Measurements from ENCODE around the gene HTT.

The HTT gene

DNA sequence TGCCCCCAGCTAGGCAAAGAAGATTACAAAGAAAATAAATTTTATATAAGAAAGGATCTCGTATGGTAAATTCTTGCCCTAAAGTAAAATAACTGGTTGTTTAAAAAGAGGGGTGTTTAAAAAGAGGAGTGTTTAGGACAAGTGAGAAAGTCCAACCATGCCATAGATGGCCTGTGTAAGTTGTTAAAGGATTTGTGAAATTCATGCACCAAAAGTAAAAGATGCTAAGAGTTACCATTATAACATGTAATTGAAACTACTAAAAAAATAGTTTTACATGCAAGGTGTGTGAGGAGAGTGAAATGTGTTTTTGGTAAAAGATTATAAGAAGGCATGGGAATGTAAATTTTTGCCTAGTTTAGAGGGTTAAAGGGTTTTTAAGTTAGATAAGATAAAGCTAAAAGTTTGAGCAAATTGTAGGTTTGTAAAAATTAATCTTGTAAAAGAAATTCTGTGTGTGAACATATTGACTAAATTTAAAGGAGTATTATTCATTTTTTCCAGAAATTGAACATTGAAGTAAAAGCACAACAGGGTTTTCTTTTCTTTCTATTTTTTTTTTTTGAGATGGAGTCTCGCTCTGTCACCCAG lies 20.2 kb upstream of the HTT start:
- Histone ChIP-seq H3K79me2 (ENCODE audit: control insufficient read depth, low read length) (no peaks in the 10 kb centered on the region), H4K20me1 (ENCODE audit: control insufficient read depth, insufficient read depth, low read depth, low read length) (no peaks in the 10 kb centered on the region), H3K27ac (ENCODE audit: low read depth, low read length) (no peak overlapping the region), H3K27me3 (ENCODE audit: control insufficient read depth, low read length) (0 out of 2 replicates have a peak, but pooled peaks cover 3% of the 10 kb centered on the region), H3F3A (ENCODE audit: control insufficient read depth, insufficient read depth) (no peaks in the 10 kb centered on the region), H3K4me3 (ENCODE audit: low read length) (no peak overlapping the region), H3K36me3 (ENCODE audit: control insufficient read depth, low read length) (no peaks in the 10 kb centered on the region), H3K4me2 (ENCODE audit: low read length) (no peak overlapping the region), H3K4me1 (ENCODE audit: control insufficient read depth, low read length) (no peaks in the 10 kb centered on the region), H3K9me2 (replicated peaks; ENCODE audit: control insufficient read depth, low read length) (no peaks in the 10 kb centered on the region), H3K9me3 (ENCODE audit: control insufficient read depth, insufficient read depth, low read length) (peaks cover 15% of the 10 kb centered on the region)
- no peak for TF ChIP-seq EZH2phosphoT487 (IDR thresholded peaks at IDR 0.05; ENCODE audit: borderline replicate concordance, low read length)
- TF ChIP-seq, protein P1, sequence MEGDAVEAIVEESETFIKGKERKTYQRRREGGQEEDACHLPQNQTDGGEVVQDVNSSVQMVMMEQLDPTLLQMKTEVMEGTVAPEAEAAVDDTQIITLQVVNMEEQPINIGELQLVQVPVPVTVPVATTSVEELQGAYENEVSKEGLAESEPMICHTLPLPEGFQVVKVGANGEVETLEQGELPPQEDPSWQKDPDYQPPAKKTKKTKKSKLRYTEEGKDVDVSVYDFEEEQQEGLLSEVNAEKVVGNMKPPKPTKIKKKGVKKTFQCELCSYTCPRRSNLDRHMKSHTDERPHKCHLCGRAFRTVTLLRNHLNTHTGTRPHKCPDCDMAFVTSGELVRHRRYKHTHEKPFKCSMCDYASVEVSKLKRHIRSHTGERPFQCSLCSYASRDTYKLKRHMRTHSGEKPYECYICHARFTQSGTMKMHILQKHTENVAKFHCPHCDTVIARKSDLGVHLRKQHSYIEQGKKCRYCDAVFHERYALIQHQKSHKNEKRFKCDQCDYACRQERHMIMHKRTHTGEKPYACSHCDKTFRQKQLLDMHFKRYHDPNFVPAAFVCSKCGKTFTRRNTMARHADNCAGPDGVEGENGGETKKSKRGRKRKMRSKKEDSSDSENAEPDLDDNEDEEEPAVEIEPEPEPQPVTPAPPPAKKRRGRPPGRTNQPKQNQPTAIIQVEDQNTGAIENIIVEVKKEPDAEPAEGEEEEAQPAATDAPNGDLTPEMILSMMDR (IDR thresholded peaks at IDR 0.05; ENCODE audit: low read depth, low read length, poor library complexity, severe bottlenecking) = no peak

DNA sequence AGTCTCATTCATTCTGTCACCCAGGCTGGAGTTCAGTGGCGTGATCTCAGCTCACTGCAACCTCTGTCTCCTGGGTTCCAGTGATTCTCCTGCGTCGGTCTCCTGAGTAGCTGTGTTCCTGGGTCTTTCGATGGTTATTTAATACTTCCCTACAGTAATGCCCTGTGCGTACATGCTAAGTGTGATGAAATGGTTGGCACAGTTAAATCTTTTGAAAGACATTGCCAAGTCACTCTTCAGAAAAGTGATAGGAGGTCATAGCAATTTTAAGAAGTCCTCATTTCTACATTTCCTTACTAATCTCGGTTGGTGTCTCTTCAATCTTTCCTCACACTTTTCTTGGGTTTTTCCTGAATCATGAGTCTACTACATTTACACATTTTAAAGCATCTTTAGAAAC lies 14.5 kb upstream of the HTT start:
- Histone ChIP-seq H3K4me2 (ENCODE audit: low read length) (no peak overlapping the region), H3K4me3 (ENCODE audit: low read length) (no peak overlapping the region), H4K20me1 (ENCODE audit: control insufficient read depth, insufficient read depth, low read depth, low read length) (no peaks in the 10 kb centered on the region), H3F3A (ENCODE audit: control insufficient read depth, insufficient read depth) (no peaks in the 10 kb centered on the region), H3K4me1 (ENCODE audit: control insufficient read depth, low read length) (no peaks in the 10 kb centered on the region), H3K79me2 (ENCODE audit: control insufficient read depth, low read length) (no peaks in the 10 kb centered on the region), H3K9me2 (replicated peaks; ENCODE audit: control insufficient read depth, low read length) (no peaks in the 10 kb centered on the region), H3K27me3 (ENCODE audit: control insufficient read depth, low read length) (no peaks in the 10 kb centered on the region), H3K9me3 (ENCODE audit: control insufficient read depth, insufficient read depth, low read length) (peaks cover 14% of the 10 kb centered on the region), H3K36me3 (ENCODE audit: control insufficient read depth, low read length) (no peaks in the 10 kb centered on the region), H3K27ac (ENCODE audit: low read depth, low read length) (no peak overlapping the region)
- TF ChIP-seq, protein P1 (IDR thresholded peaks at IDR 0.05; ENCODE audit: low read depth, low read length, poor library complexity, severe bottlenecking) = no peak
- TF ChIP-seq EZH2phosphoT487 (IDR thresholded peaks at IDR 0.05; ENCODE audit: borderline replicate concordance, low read length) = no peak

DNA sequence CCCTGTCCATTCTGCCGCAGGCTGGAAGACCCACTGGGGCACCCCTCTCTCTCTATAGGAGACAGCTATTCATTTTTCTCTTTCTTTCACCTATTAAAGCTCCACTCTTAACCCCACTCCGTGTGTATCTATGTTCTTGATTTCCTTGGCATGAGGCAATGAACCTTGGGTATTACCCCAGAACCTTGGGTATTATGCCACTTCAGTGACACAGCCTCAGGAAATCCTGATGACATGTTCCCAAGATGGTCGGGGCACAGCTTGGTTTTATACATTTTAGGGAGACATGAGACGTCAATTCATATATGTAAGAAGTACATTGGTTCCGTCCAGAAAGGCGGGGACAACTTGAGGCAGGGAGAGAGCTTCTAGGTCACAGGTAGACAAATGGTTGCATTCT lies 13.5 kb upstream of the HTT start:
- Histone ChIP-seq H3K79me2 (ENCODE audit: control insufficient read depth, low read length) (no peaks in the 10 kb centered on the region), H3K36me3 (ENCODE audit: control insufficient read depth, low read length) (no peaks in the 10 kb centered on the region), H3K27me3 (ENCODE audit: control insufficient read depth, low read length) (no peaks in the 10 kb centered on the region; the same call in 1 of the 2 replicates), H3K4me3 (ENCODE audit: low read length) (no peak overlapping the region), H3K4me1 (ENCODE audit: control insufficient read depth, low read length) (no peaks in the 10 kb centered on the region), H3K4me2 (ENCODE audit: low read length) (no peak overlapping the region), H3F3A (ENCODE audit: control insufficient read depth, insufficient read depth) (no peaks in the 10 kb centered on the region), H3K9me3 (ENCODE audit: control insufficient read depth, insufficient read depth, low read length) (peaks cover 8% of the 10 kb centered on the region), H4K20me1 (ENCODE audit: control insufficient read depth, insufficient read depth, low read depth, low read length) (no peaks in the 10 kb centered on the region), H3K27ac (ENCODE audit: low read depth, low read length) (no peak overlapping the region), H3K9me2 (replicated peaks; ENCODE audit: control insufficient read depth, low read length) (no peaks in the 10 kb centered on the region)
- no peak for TF ChIP-seq EZH2phosphoT487 (IDR thresholded peaks at IDR 0.05; ENCODE audit: borderline replicate concordance, low read length)
- TF ChIP-seq, protein P1 (IDR thresholded peaks at IDR 0.05; ENCODE audit: low read depth, low read length, poor library complexity, severe bottlenecking) = no peak
